Activated naive CD8-positive, alpha-beta T cell treated with anti-CD3 and anti-CD28 coated beads, Interleukin-2, amount 50 U/mL, for 24 hours (primary cell): Measurements from ENCODE around the gene LPIN2.
"Not testable (repeated sequence)": the region's sequence is repeated elsewhere in the genome, so short reads cannot be mapped to it uniquely, and the experiment has no call there.

Experiments
- ATAC-seq: fragments of 150-1000 bp; cut with Tn5 transposase; one replicate; pipeline ENCODE4 v1.10.0; 2021
- DNase-seq: peaks from one replicate; pipeline ENCODE4 v3.0.0; 2021
- H3K27ac Mint-ChIP-seq: one replicate; pipeline ENCODE4 v1.8.0; 2021; ENCODE audit warnings: mild to moderate bottlenecking, mixed read lengths
- H3K27me3 Mint-ChIP-seq: one replicate; pipeline ENCODE4 v1.8.0; 2021; ENCODE audit warnings: mixed read lengths
- H3K36me3 Mint-ChIP-seq: one replicate; pipeline ENCODE4 v1.8.0; 2021; ENCODE audit warnings: low read depth, mixed read lengths
- H3K4me1 Mint-ChIP-seq: one replicate; pipeline ENCODE4 v1.8.0; 2021; ENCODE audit warnings: mixed read lengths
- H3K4me3 Mint-ChIP-seq: one replicate; pipeline ENCODE4 v1.8.0; 2021; ENCODE audit warnings: mild to moderate bottlenecking, moderate library complexity, mixed read lengths
- H3K9me3 Mint-ChIP-seq: one replicate; pipeline ENCODE4 v1.8.0; 2021; ENCODE audit warnings: mixed read lengths

Gene LPIN2

DNA sequence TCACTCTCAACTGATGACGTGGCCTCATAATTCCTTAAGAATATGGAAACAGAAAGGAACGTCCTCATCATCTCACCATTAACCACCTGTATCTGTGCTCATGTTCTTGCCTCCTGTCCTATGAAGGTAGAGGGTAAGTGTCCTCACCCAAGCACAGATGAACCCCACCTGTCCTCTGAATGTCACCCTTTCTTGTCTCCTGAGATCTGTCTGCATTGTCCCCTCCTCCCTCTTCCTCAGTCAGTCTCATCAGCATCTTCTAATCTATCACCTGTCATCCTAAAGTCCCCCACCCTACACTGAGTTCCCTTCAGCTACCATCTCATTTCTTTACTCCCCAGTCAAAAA, 39.4 kb upstream of the LPIN2 start:
- H3K27me3 Mint-ChIP-seq = no peaks in the 10 kb centered on the region
- peaks cover 12% of the 10 kb centered on the region for H3K4me1 Mint-ChIP-seq
- DNase-seq = no peak
- ATAC-seq = peak; percentile 15
- H3K9me3 Mint-ChIP-seq = peaks cover 8% of the 10 kb centered on the region
- H3K27ac Mint-ChIP-seq = no peak overlapping the region
- H3K36me3 Mint-ChIP-seq = no peaks in the 10 kb centered on the region
- H3K4me3 Mint-ChIP-seq = no peak overlapping the region

DNA sequence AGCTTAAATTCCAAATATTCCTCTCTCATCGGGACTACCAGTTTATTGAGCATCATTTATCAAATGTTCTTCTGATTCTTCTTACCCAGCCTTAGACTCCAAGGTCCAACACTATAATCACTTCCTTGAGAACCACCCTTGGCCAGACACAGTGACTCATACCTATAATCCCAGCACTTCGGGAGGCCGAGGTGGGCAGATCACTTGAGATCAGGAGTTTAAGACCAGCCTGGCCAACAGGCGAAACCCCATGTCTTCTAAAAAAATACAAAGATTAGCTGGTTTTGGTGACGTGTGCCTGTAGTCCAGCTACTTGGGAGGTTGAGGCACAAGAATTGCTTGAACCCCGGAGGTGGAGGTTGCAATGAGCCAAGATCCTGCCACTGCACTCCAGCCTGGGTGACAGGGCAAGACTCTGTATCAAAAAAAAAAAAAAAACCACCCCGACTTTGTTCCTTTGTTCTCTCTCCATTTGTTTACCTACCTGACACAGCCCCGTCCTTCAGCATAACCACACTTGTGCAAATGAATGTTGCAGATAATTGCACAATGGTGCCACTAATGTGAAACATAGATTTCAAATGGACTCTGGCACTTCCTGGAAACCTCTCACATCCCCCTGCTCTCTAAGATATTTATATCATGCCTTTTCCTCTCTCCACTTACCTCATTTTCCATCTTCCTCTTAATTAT, 38.9 kb upstream of the LPIN2 start:
- peaks cover 8% of the 10 kb centered on the region for H3K9me3 Mint-ChIP-seq
- no peaks in the 10 kb centered on the region for H3K36me3 Mint-ChIP-seq
- no peak for ATAC-seq
- H3K27ac Mint-ChIP-seq = no peak overlapping the region
- no peak overlapping the region for H3K4me3 Mint-ChIP-seq
- DNase-seq = no peak
- no peaks in the 10 kb centered on the region for H3K27me3 Mint-ChIP-seq
- H3K4me1 Mint-ChIP-seq = peaks cover 13% of the 10 kb centered on the region

DNA sequence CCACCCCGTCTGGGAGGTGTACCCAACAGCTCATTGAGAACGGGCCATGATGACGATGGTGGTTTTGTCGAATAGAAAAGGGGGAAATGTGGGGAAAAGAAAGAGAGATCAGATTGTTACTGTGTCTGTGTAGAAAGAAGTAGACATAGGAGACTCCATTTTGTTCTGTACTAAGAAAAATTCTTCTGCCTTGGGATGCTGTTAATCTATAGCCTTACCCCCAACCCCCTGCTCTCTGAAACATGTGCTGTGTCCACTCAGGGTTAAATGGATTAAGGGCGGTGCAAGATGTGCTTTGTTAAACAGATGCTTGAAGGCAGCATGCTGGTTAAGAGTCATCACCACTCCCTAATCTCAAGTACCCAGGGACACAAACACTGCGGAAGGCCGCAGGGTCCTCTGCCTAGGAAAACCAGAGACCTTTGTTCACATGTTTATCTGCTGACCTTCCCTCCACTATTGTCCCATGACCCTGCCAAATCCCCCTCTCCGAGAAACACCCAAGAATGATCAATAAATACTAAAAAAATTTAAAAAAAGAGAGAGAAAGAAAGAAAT, 37.0 kb upstream of the LPIN2 start:
- not testable (repeated sequence) for H3K27me3 Mint-ChIP-seq, H3K4me3 Mint-ChIP-seq, DNase-seq, H3K36me3 Mint-ChIP-seq, H3K27ac Mint-ChIP-seq, ATAC-seq, H3K9me3 Mint-ChIP-seq
- H3K4me1 Mint-ChIP-seq = peaks cover 27% of the 10 kb centered on the region

DNA sequence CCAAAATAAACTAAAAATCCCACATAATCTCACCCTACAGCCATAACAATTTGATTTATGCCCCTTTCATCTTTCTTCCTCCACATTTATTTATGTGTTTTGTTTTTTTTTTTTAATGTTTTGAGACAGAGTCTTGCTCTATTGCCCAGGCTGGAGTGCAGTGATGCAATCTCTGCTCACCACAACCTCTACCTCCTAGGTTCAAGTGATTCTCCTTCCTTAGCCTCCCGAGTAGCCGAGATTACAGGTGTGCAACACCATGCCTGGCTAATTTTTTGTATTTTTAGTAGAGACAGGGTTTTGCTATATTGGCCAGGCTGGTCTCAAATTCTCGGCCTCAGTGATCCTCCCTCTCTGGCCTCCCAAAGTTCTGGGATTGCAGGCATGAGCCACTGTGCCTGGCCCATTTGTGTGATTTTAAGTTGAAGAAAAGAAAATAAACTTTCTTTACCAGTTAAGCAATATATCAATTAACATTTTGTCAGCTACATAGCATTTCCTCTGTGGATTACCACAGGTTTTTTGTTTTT, 35.9 kb upstream of the LPIN2 start:
- ATAC-seq (no peak), DNase-seq (no peak)
- no peak overlapping the region for H3K27ac Mint-ChIP-seq
- peaks cover 8% of the 10 kb centered on the region for H3K9me3 Mint-ChIP-seq
- no peaks in the 10 kb centered on the region for H3K27me3 Mint-ChIP-seq
- H3K36me3 Mint-ChIP-seq = no peaks in the 10 kb centered on the region
- peaks cover 28% of the 10 kb centered on the region for H3K4me1 Mint-ChIP-seq
- H3K4me3 Mint-ChIP-seq = no peak overlapping the region

DNA sequence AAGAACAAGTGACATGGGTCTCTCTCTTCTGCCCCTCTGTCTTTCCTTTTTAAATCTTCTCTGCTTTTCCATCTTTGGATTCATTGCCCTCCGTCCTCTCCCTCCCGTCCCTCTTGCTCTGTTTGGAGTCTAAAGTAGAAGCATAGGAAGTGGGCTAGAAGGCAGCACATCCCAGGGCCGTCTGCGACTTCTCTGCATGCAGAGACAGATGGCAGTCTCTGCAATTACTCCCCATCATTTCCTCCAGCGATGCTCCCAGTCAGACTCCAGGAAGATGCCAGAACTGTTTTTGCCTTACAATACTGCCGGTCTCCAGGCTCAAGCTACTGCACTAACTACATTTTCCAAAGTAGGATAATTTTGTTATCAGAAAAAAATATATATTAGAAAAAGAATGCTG, 35.2 kb upstream of the LPIN2 start:
- ATAC-seq (no peak), DNase-seq (no peak)
- H3K27ac Mint-ChIP-seq = no peak overlapping the region
- no peaks in the 10 kb centered on the region for H3K27me3 Mint-ChIP-seq
- peaks cover 26% of the 10 kb centered on the region for H3K4me1 Mint-ChIP-seq
- peaks cover 2% of the 10 kb centered on the region for H3K9me3 Mint-ChIP-seq
- H3K36me3 Mint-ChIP-seq = no peaks in the 10 kb centered on the region
- H3K4me3 Mint-ChIP-seq = no peak overlapping the region

DNA sequence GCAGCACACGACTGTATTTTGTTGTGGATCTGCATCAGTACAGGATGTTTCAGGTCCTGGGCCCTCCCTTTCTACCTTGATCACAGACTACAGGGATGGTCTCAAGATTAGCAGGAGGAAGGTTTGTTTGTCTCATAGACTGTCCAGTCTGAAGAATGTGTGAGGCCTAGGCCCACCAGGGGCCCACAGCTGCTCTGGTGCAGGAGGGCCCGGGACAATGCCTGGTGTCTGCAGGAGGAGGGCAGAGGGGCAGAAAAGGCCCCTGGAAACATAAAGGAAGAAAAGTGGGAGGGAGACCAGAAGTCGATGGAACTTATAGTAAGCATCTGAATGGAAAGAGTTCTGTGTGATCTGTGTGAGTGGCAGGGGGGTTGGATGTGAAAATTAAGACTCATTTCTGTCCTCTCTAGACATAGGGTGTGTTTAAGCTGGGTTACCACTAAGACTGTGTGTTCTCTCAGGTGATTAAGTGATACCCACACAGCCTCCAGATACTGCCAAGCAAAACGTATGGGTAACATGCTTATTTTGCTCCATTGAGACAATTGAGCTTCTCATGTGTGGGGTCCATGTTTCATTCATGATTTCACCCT, 33.4 kb upstream of the LPIN2 start:
- peak; percentile 99 for ATAC-seq
- Mint-ChIP-seq H3K4me1 (peaks cover 16% of the 10 kb centered on the region), H3K9me3 (no peaks in the 10 kb centered on the region), H3K4me3 (no peak overlapping the region), H3K27me3 (no peaks in the 10 kb centered on the region), H3K36me3 (no peaks in the 10 kb centered on the region), H3K27ac (no peak overlapping the region)
- no peak for DNase-seq

DNA sequence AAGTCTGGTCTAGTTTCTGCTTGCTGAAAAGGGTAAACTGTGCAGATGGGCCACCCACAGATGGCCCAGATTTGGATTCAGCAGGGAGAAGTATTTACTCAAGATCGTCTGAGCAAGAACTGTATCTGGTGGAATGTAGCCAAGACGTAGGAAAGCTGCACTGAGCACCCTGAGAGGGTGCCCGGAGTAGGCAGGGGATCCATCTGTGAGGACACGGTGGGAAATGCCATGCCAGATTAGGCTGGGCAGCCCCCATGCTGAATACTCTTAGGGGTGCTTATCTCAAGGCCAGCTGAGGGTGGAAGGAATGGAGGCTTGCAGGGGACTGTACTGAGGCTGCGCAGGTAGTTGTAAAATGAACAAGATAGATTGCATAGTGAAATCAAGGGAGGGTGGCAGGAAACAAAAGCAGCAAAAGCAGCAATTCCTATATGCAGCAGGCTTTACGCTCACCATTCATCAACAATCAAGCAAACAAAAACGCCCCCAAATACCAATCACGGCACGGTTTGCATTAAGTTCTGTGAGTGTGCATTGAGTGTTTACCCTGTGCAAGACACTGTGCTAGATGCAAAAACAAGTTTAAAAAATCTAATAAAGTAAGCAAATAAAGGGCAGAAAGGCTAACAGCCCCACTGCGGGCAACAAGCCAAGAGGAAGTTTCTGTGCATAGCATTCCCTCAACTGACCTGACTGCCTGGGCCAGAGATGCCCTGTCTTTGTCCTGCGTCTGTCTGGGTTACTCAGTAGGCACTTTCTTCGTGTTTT, 32.2 kb upstream of the LPIN2 start:
- DNase-seq = no peak
- no peak for ATAC-seq
- Mint-ChIP-seq H3K27me3 (no peaks in the 10 kb centered on the region), H3K9me3 (no peaks in the 10 kb centered on the region), H3K4me1 (peaks cover 17% of the 10 kb centered on the region), H3K36me3 (no peaks in the 10 kb centered on the region), H3K4me3 (no peak overlapping the region), H3K27ac (peak overlapping the region; percentile 39)

DNA sequence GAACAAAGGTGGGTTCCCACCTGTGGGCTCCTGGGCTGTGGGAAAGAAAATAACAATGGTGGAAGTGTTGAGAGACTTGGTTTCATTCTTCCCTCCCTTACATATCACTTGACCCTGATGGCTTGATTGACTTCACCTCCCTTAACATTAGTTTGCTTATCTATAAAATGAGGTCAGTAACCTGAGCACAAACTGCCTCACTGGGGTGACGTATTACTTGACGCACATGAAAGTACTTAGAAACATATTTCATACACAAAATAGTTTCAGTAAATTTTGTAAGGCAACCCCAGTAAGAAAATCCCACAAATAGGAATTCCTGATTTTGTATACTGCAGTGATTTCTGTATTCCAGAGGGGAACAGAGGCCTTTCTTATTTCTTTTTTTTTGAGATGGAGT, 29.4 kb upstream of the LPIN2 start:
- Mint-ChIP-seq H3K36me3 (no peaks in the 10 kb centered on the region), H3K4me1 (peaks cover 26% of the 10 kb centered on the region), H3K9me3 (no peaks in the 10 kb centered on the region), H3K27me3 (no peaks in the 10 kb centered on the region), H3K27ac (no peak overlapping the region), H3K4me3 (no peak overlapping the region)
- DNase-seq (no peak), ATAC-seq (no peak)

DNA sequence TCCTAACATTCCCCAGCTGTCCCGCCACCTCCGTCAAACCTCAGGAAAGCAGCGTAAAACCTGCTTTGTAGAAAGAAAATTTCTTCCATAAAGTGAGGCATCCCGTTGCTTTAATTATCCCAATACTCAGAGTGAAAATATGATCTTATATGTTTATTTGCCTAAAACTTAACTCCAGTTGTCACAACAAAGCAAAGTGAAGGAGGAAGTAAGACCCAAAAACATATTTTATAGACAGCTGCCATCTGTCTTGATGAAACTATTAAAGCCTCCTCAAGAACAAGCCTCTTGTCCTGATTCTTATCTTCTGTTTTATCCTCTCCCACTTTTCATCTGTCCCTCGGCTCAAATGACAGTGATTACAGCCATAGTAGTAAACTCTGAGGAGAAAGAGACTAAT, 28.9 kb upstream of the LPIN2 start:
- Mint-ChIP-seq H3K36me3 (no peaks in the 10 kb centered on the region), H3K4me1 (peaks cover 27% of the 10 kb centered on the region), H3K9me3 (no peaks in the 10 kb centered on the region), H3K27ac (no peak overlapping the region), H3K4me3 (no peak overlapping the region), H3K27me3 (no peaks in the 10 kb centered on the region)
- DNase-seq (no peak), ATAC-seq (no peak)

DNA sequence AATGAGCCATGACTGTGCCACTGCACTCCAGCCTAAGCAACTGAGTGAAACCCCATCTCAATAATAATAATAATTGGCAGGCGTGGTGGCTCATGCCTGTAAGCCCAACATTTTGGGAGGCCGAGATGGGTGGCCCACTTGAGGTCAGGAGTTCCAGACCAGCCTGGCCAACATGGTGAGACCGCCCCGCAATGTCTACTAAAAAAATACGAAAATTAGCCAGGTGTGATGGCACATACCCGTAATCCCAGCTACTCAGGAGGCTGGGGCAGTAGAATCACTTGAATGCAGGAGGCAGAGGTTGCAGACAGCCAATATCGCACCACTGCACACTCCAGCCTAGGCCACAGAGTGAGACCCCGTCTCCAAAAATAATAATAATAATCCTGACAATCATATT, 27.9 kb upstream of the LPIN2 start:
- no peak overlapping the region for H3K4me3 Mint-ChIP-seq
- H3K9me3 Mint-ChIP-seq = no peaks in the 10 kb centered on the region
- H3K27me3 Mint-ChIP-seq = no peaks in the 10 kb centered on the region
- peaks cover 19% of the 10 kb centered on the region for H3K4me1 Mint-ChIP-seq
- ATAC-seq = no peak
- DNase-seq = no peak
- H3K27ac Mint-ChIP-seq = no peak overlapping the region
- H3K36me3 Mint-ChIP-seq = no peaks in the 10 kb centered on the region

DNA sequence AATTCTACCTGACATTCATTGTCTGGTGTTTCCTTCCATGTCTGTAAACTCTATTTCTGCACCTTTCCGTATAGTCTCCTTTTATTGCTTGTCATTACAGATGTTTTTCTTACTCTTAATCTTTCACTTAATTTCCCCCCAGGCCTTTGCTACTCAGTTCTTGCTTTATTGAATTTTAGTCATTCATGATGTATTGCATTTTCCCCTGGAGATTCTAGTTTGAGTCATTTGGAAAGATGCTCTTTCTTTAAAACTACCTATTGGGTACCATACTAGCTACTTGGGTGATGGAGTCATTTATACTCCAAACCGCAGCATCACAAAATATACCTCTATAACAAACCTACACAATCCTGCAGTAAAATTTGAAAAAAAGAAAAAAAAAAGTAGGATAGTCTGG, 27.2 kb upstream of the LPIN2 start:
- DNase-seq = no peak
- Mint-ChIP-seq H3K4me1 (peaks cover 16% of the 10 kb centered on the region), H3K36me3 (no peaks in the 10 kb centered on the region), H3K27me3 (no peaks in the 10 kb centered on the region), H3K4me3 (no peak overlapping the region), H3K9me3 (no peaks in the 10 kb centered on the region), H3K27ac (no peak overlapping the region)
- ATAC-seq = peak; percentile 18

DNA sequence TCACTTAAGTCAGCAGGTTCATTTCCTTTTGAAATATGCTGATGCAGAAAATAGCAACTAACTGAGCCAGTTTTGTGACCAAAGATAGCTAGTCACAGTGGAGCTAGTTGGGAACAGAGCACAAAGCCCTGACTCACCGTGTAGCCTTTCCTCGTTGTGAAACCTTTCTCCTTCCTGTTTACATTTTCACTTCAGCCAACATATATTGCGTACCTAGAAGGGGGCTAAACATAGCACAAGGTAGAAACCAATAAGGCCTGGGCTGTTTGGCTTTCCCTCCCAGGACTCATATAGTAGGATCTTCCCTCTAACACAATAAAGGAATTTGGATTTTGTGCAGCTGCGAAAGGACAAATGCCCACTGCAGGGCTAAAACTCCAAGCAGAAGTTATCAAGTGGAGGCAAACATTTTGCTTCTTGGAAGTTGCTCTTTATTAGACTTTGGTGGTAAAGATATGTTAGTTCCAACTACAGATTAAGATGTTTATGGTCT, 24.5 kb upstream of the LPIN2 start:
- DNase-seq (no peak), ATAC-seq (peak; percentile 76)
- H3K27ac Mint-ChIP-seq = peak overlapping the region; percentile 36
- H3K4me3 Mint-ChIP-seq = no peak overlapping the region
- H3K36me3 Mint-ChIP-seq = no peaks in the 10 kb centered on the region
- H3K27me3 Mint-ChIP-seq = no peaks in the 10 kb centered on the region
- no peaks in the 10 kb centered on the region for H3K9me3 Mint-ChIP-seq
- peaks cover 14% of the 10 kb centered on the region for H3K4me1 Mint-ChIP-seq

DNA sequence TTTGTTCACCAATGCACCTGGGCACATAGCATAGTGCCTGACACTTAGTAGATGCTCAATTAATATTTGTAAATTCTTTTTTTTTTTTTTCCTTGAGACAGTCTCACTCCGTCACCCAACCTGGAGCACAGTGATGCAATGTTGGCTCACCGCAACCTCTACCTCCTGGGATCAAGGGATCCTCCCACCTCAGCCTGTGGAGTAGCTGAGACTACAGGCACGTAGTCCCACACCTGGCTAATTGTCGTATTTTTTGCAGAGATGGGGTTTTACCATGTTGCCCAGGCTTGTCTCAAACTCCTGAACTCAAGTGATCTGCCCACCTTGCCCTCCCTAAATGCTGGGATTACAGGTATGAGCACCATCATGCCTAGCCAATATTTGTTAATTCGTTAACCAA, 23.2 kb upstream of the LPIN2 start:
- peaks cover 16% of the 10 kb centered on the region for H3K4me1 Mint-ChIP-seq
- no peak overlapping the region for H3K4me3 Mint-ChIP-seq
- ATAC-seq = no peak
- no peaks in the 10 kb centered on the region for H3K36me3 Mint-ChIP-seq
- no peaks in the 10 kb centered on the region for H3K9me3 Mint-ChIP-seq
- DNase-seq = no peak
- no peak overlapping the region for H3K27ac Mint-ChIP-seq
- H3K27me3 Mint-ChIP-seq = no peaks in the 10 kb centered on the region

DNA sequence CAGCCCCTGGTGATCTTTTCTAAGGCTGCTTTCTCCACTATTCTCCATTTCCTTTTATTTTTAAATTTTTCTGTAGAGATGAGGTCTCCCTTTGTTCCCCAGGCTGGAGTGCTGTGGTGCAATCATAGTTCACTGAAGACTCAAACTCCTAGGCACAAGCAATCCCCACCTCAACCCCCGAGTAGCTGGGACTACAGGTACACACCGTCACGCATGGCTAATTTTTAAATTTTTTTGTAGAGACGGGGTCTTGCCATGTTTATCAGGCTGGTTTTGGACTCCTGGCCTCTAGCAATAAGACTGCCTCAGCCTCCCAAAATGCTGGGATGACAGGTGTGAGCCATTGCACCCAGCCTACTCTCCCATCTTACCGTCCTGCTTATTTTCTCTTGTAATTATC, 22.7 kb upstream of the LPIN2 start:
- Mint-ChIP-seq H3K27me3 (no peaks in the 10 kb centered on the region), H3K36me3 (no peaks in the 10 kb centered on the region), H3K9me3 (no peaks in the 10 kb centered on the region), H3K4me3 (no peak overlapping the region), H3K27ac (no peak overlapping the region), H3K4me1 (peaks cover 16% of the 10 kb centered on the region)
- ATAC-seq (no peak), DNase-seq (no peak)

DNA sequence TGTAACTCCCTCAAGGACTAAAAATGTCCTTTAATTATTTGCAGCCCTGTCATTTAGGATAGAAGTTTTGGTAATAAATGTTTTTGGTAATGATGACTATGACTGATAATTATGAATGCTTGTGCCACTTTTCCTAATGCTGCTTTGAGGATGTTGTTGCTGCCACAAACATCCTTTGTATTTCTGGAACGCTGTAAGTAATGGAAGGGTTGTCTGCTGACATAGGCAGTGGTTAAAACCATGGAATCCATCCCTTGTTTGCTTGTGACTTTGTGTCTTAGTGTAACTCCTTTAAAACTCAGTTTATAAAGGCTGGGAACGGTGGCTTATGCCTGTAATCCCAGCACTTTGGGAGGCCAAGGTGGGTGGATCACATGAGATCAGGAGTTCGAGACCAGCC, 19.8 kb upstream of the LPIN2 start:
- Mint-ChIP-seq H3K27me3 (no peaks in the 10 kb centered on the region), H3K4me1 (peaks cover 9% of the 10 kb centered on the region), H3K27ac (no peak overlapping the region), H3K36me3 (no peaks in the 10 kb centered on the region), H3K4me3 (no peak overlapping the region), H3K9me3 (no peaks in the 10 kb centered on the region)
- no peak for DNase-seq
- no peak for ATAC-seq
